Lower leg skin (tissue), 4 donors: ENCODE measurements around the gene DPYSL5. TPM values are rescaled to one million over a fixed set of nuclear protein-coding genes. Genes with fewer than 3 reads are reported as not detected.

Experiments
- DNase-seq, 2 donors: peaks; one replicate each; pipeline ENCODE4 v3.0.0-alpha.2; 2019; ENCODE audit warnings: low spot score in 2 of 2
- H3K4me3 ChIP-seq: fragments of 200-600 bp; sonication (generic); 2 replicates; pipeline ENCODE4 v1.5.1; 2017; ENCODE audit warnings: mild to moderate bottlenecking, low read depth; ENCODE audit not compliant: poor library complexity, severe bottlenecking
- POLR2A ChIP-seq, 2 donors: fragments of 450-650 bp; IDR thresholded peaks; one replicate each; pipeline ENCODE4 v1.6.1; 2016 to 2017; ENCODE audit warnings: antibody characterized with exemption in 2 of 2, mild to moderate bottlenecking in 1 of 2, moderate library complexity in 1 of 2
- WGBS, 2 donors: methylation state at CpG; one replicate each; pipeline ENCODE4 v1.1.5; 2018; 5-methylcytosine and 5-hydroxymethylcytosine counted together
- intact Hi-C: fragments of 100-400 bp; cut with DNase I; formaldehyde crosslinking; loops from one replicate; pipeline ENCODE4 v1.15.0; 2023; ENCODE audit warnings: low total_unique reads
- total RNA-seq, 4 donors: library from RNA; depleted of rRNA; stranded (reverse); fragments of >200 nt; gene quantifications; one replicate each; pipeline ENCODE4 v1.1.0, GENCODE V29; 2016
- TF ChIP-seq, protein P1 (sequence below), 3 donors: fragments of 450-650 bp; IDR thresholded peaks; one replicate each; pipeline ENCODE4 v1.5.1; 2016; ENCODE audit warnings: antibody characterized with exemption in 3 of 3, mild to moderate bottlenecking in 3 of 3, moderate library complexity in 2 of 3

DPYSL5 gene
- total RNA-seq, 4 donors from 2014 or later = not detected

DNA sequence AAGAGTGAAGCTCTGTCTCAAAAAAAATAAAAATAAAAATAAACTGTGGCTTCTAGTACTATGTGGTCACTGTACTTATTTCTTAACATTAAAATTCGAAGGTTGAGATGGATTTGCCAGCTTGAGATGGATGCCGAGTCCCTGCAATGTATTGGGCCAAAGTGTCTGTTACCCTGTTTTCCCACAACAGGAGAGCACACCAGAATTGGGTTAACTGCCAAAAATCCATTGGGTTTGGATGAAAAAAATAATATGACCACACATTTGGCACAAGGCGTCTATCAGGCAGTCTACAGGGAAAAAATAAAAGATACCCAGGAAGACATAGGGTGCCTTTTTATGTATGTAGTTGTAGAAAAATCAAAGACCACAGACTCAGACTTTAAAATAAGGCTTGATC lies 103.3 kb downstream of the DPYSL5 start:
- no peak overlapping the region for H3K4me3 ChIP-seq
- no peak for DNase-seq
- intact Hi-C loops = no loop called here
- no peak for TF ChIP-seq POLR2A (IDR thresholded peaks at IDR 0.05)
- TF ChIP-seq, protein P1, sequence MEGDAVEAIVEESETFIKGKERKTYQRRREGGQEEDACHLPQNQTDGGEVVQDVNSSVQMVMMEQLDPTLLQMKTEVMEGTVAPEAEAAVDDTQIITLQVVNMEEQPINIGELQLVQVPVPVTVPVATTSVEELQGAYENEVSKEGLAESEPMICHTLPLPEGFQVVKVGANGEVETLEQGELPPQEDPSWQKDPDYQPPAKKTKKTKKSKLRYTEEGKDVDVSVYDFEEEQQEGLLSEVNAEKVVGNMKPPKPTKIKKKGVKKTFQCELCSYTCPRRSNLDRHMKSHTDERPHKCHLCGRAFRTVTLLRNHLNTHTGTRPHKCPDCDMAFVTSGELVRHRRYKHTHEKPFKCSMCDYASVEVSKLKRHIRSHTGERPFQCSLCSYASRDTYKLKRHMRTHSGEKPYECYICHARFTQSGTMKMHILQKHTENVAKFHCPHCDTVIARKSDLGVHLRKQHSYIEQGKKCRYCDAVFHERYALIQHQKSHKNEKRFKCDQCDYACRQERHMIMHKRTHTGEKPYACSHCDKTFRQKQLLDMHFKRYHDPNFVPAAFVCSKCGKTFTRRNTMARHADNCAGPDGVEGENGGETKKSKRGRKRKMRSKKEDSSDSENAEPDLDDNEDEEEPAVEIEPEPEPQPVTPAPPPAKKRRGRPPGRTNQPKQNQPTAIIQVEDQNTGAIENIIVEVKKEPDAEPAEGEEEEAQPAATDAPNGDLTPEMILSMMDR (IDR thresholded peaks at IDR 0.05) = no peak
- 68 to 73% methylated on average over 3 of the region's 3 CpGs for WGBS, 2 donors

DNA sequence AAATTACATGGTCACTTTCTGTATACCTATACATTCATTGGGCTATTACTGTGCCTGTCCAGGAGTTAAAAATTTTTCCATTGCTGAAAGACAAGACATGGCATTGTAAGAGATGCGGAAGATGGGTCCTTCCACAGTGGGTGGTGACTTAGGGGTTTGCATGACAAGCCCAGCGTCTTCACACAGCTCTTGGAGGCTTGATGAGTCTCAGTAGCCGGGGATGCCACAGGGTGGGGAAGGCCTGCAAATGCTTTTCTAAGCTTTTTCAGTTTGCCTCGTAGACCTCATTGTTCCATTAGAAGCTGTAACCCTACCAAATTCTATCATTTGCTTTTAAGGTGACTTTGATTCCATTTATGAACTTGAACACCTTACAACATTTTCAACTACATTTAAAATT lies 104.4 kb downstream of the DPYSL5 start:
- intact Hi-C loops = no loop called here
- peak in 1 of 2 donors; percentile 26 for DNase-seq
- no peak for TF ChIP-seq POLR2A (IDR thresholded peaks at IDR 0.05)
- TF ChIP-seq, protein P1 (IDR thresholded peaks at IDR 0.05) = no peak
- 62 to 72% methylated on average over 4 of the region's 4 CpGs for WGBS, 2 donors
- no peak overlapping the region for H3K4me3 ChIP-seq

DNA sequence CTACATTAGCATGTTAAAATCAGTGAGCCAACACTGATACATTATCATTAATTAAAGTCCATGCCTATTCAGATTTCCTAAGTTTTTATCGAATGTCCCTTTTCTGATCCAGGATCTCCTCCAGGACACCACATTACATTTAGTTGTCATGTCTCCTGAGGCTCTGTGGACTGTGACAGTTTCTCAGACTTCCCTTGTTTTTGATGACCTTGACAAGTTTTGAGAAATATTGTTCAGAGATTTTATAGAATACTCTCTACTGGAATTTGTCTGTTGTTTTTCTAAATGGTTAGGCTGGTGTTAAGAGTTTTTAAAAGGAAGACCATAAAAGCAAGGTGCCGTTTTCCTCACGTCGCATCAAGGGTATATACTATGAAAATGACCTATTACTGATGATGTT lies 106.2 kb downstream of the DPYSL5 start:
- intact Hi-C loops = no loop called here
- DNase-seq = peak in 1 of 2 donors; percentile 4
- TF ChIP-seq POLR2A (IDR thresholded peaks at IDR 0.05) = no peak
- TF ChIP-seq, protein P1 (IDR thresholded peaks at IDR 0.05) = no peak
- H3K4me3 ChIP-seq = no peak overlapping the region
- 89 to 92% methylated on average over 4 of the region's 4 CpGs for WGBS, 2 donors

DNA sequence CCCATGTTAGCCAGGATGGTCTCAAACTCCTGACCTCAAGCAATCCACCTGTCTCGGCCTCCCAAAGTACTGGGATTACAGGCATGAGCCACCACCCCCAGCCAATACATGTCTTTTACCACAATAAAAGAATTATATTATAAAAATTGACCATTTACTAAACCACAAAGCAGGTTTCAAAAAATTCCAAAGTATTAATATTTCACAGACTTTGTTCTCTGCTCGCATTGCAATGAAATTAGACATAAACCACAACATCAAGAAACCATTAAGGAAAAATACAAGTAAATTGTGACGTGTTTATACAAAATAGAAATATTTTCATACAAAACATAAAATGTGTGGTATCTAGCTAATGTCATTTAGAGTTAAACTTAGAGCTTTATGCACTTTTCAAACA lies 109.1 kb downstream of the DPYSL5 start:
- H3K4me3 ChIP-seq = no peak overlapping the region
- DNase-seq = no peak
- WGBS, 2 donors = 40 to 80% methylated on average over 3 of the region's 3 CpGs
- no peak for TF ChIP-seq POLR2A (IDR thresholded peaks at IDR 0.05)
- TF ChIP-seq, protein P1 (IDR thresholded peaks at IDR 0.05) = no peak
- intact Hi-C loops = no loop called here

DNA sequence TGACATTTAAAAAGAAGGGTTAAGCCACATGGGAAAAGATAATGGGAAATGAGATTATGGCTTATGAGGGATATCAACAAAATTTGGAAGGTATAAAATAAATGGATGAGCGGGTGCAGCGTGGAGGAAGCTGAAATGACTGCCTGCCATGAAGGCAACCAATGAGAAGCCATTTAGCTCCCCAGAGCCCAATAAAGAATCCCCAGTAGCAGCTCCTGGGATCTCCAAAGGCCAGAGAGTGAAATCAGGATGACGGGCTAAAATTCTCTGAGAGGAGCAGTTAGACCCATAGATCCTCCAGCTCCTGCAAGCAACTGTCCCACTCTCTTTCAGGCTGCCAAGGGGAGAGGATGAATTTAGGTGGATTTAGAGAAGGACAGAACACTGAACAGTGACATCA lies 109.6 kb downstream of the DPYSL5 start:
- TF ChIP-seq, protein P1 (IDR thresholded peaks at IDR 0.05) = no peak
- TF ChIP-seq POLR2A (IDR thresholded peaks at IDR 0.05) = no peak
- peak in 1 of 2 donors; percentile 15 for DNase-seq
- intact Hi-C loops = no loop called here
- WGBS, 2 donors = 43 to 61% methylated on average over 3 of the region's 3 CpGs
- H3K4me3 ChIP-seq = no peak overlapping the region

DNA sequence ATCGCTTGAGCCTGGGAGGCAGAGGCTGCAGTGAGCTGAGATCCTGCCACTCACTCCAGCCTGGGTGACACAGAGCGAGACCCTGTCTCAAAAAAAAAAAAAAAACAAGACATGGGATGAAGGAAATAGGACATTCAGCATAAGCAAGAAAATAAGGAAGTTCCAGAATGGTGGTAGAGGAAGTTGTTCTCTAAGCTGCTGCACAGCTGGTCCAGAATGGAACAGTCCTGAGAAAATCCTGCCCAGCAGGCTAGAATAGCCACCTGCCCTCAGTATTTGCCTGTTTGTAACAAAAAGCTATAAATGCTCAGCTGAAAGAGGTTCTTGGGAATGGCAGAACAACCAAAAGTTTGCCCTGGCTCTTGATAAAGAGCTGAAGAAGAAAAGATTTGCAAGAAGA lies 111.4 kb downstream of the DPYSL5 start:
- peak in 1 of 2 donors; percentile 46 for DNase-seq
- intact Hi-C loops = no loop called here
- WGBS, 2 donors = 87 to 90% methylated on average over 2 of the region's 2 CpGs
- no peak for TF ChIP-seq POLR2A (IDR thresholded peaks at IDR 0.05)
- TF ChIP-seq, protein P1 (IDR thresholded peaks at IDR 0.05) = no peak
- H3K4me3 ChIP-seq = no peak overlapping the region
